K562 (cell line): ENCODE measurements around the gene RPL14. TPM values are rescaled to one million over a fixed set of nuclear protein-coding genes. Genes with fewer than 3 reads are reported as not detected.
A peak's percentile ranks its signal among the peaks of the same experiment; 100 is the strongest.

Experiments used
- CBX1 ChIP-seq: sonication (generic); IDR thresholded peaks from 2 replicates; pipeline ENCODE4 v1.6.1; 2016; ENCODE audit warnings: antibody characterized with exemption, low read depth, mild to moderate bottlenecking
- CTCF ChIP-seq, 3 experiments: IDR thresholded peaks in 2 of 3; conservative IDR thresholded peaks in 1 of 3; 2 replicates each; pipeline ENCODE4 v1.5.1; 2011 to 2012; ENCODE audit warnings: low read length in 3 of 3, mild to moderate bottlenecking in 3 of 3, control low read depth in 2 of 3, improper control_type of control experiment in 1 of 3, inconsistent platforms in 1 of 3, low read depth in 1 of 3, mixed read lengths in 1 of 3, moderate library complexity in 1 of 3; ENCODE audit not compliant: insufficient read depth in 2 of 3
- DEAF1 ChIP-seq: fragments of 450-650 bp; formaldehyde crosslinking; IDR thresholded peaks from 2 replicates; pipeline ENCODE4 v1.4.0; 2020; ENCODE audit warnings: mild to moderate bottlenecking, moderate library complexity
- ESRRA ChIP-seq: fragments of 450-650 bp; IDR thresholded peaks from 2 replicates; pipeline ENCODE4 v1.6.1; 2014; ENCODE audit warnings: low read depth, mild to moderate bottlenecking, moderate library complexity, borderline replicate concordance
- ESRRB ChIP-seq: fragments of 250-450 bp; sonication (Bioruptor Pico); IDR thresholded peaks from 2 replicates; pipeline ENCODE4 v1.5.0; 2020; ENCODE audit warnings: mild to moderate bottlenecking, moderate library complexity, borderline replicate concordance
- HDAC8 ChIP-seq: fragments of 450-650 bp; IDR thresholded peaks from 2 replicates; pipeline ENCODE4 v1.6.1; 2016; ENCODE audit warnings: mild to moderate bottlenecking, missing genetic modification characterization, moderate library complexity, missing compliant biosample characterization
- MAFG ChIP-seq: fragments of 450-650 bp; conservative IDR thresholded peaks from 2 replicates; pipeline ENCODE4 v1.6.1; 2016; ENCODE audit warnings: missing genetic modification characterization, missing compliant biosample characterization
- MLX ChIP-seq, 2 experiments: fragments of 450-650 bp in 1 of 2; sonication (generic) in 1 of 2; formaldehyde crosslinking; conservative IDR thresholded peaks; 2 replicates each; pipeline versions ENCODE4 v1.4.0 to v1.8.1; 2020 to 2022; ENCODE audit warnings: mild to moderate bottlenecking in 1 of 2, missing genetic modification reagents in 1 of 2
- RAD21 ChIP-seq, 2 experiments: fragments of 250-450 bp in 1 of 2; fragments of 450-650 bp in 1 of 2; sonication (Bioruptor Pico) in 1 of 2; formaldehyde crosslinking in 1 of 2; IDR thresholded peaks in 1 of 2; conservative IDR thresholded peaks in 1 of 2; 2 replicates each; pipeline versions ENCODE4 v1.4.0 to v1.8.0; 2020 to 2022; ENCODE audit warnings: mild to moderate bottlenecking in 2 of 2, moderate library complexity in 1 of 2
- TCF7 ChIP-seq: sonication (generic); IDR thresholded peaks from 2 replicates; pipeline ENCODE4 v1.6.1; 2016; ENCODE audit warnings: antibody characterized with exemption, borderline replicate concordance
- ZNF253 ChIP-seq: fragments of 250-450 bp; sonication (Bioruptor Pico); conservative IDR thresholded peaks from 2 replicates; pipeline ENCODE4 v1.6.1; 2021; ENCODE audit warnings: mild to moderate bottlenecking
- ZNF511 ChIP-seq: sonication (generic); formaldehyde crosslinking; IDR thresholded peaks from 2 replicates; pipeline ENCODE4 v1.8.0; 2022; ENCODE audit warnings: mild to moderate bottlenecking, missing genetic modification reagents
- polyA plus RNA-seq, 8 experiments: library from polyadenylated mRNA; depleted of rRNA in 4 of 8; stranded (reverse) in 5 of 8; unstranded in 3 of 8; fragments of >200 nt; fragmentation: Nextera tagmentation in 2 of 8; fragmentation: Illumina TruSeq in 1 of 8; extraction: Ambion mirVana in 2 of 8; extraction: Trizol in 1 of 8; gene quantifications; 2 replicates each; pipeline versions ENCODE4 v1.2.1 to v1.2.3, GENCODE V29; 2011 to 2014; ENCODE audit warnings: inconsistent platforms in 1 of 8, missing spikeins in 1 of 8
- total RNA-seq, 7 experiments: library from RNA; depleted of rRNA in 6 of 7; stranded (reverse); fragments of >200 nt in 6 of 7; fragmentation: Illumina TruSeq in 2 of 7; extraction: Trizol in 2 of 7; gene quantifications; 2 replicates each; pipeline versions ENCODE4 v1.2.1 to v1.2.3, GENCODE V29; 2011 to 2021; ENCODE audit warnings: low replicate concordance in 1 of 7
- TF ChIP-seq, protein P1 (sequence below), 2 experiments: fragments of 450-650 bp in 1 of 2; sonication (generic) in 1 of 2; formaldehyde crosslinking in 1 of 2; IDR thresholded peaks; 2 replicates each; pipeline versions ENCODE4 v1.7.1 to v1.9.0; 2016 to 2022; ENCODE audit warnings: inconsistent platforms in 1 of 2, mild to moderate bottlenecking in 1 of 2, missing genetic modification reagents in 1 of 2

The RPL14 gene
- total and polyA plus RNA-seq, 9 of the 15 experiments (the other 6 are each of a cell fraction or from before 2014, with no cell fraction given): 851 to 4,649 (median 2,133) TPM

GRCh38 chr3:40432793-40433192, 24.3 kb upstream of the RPL14 start (continued):
- no peak for TF ChIP-seq ZNF511 (CRISPR knock-in tag)
- TF ChIP-seq TCF7: no peak
- no peak for TF ChIP-seq MAFG (tag)
- TF ChIP-seq, protein P1, sequence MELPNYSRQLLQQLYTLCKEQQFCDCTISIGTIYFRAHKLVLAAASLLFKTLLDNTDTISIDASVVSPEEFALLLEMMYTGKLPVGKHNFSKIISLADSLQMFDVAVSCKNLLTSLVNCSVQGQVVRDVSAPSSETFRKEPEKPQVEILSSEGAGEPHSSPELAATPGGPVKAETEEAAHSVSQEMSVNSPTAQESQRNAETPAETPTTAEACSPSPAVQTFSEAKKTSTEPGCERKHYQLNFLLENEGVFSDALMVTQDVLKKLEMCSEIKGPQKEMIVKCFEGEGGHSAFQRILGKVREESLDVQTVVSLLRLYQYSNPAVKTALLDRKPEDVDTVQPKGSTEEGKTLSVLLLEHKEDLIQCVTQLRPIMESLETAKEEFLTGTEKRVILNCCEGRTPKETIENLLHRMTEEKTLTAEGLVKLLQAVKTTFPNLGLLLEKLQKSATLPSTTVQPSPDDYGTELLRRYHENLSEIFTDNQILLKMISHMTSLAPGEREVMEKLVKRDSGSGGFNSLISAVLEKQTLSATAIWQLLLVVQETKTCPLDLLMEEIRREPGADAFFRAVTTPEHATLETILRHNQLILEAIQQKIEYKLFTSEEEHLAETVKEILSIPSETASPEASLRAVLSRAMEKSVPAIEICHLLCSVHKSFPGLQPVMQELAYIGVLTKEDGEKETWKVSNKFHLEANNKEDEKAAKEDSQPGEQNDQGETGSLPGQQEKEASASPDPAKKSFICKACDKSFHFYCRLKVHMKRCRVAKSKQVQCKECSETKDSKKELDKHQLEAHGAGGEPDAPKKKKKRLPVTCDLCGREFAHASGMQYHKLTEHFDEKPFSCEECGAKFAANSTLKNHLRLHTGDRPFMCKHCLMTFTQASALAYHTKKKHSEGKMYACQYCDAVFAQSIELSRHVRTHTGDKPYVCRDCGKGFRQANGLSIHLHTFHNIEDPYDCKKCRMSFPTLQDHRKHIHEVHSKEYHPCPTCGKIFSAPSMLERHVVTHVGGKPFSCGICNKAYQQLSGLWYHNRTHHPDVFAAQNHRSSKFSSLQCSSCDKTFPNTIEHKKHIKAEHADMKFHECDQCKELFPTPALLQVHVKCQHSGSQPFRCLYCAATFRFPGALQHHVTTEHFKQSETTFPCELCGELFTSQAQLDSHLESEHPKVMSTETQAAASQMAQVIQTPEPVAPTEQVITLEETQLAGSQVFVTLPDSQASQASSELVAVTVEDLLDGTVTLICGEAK (IDR thresholded peaks at IDR 0.05): no peak
- TF ChIP-seq, protein P1 (CRISPR knock-in tag; IDR thresholded peaks at IDR 0.05): no peak
- no peak for TF ChIP-seq ESRRB (CRISPR knock-in tag)
- TF ChIP-seq CTCF (IDR thresholded peaks at IDR 0.05 in 2 of 3, conservative IDR thresholded peaks at IDR 0.05 in 1 of 3; ENCODE audit: insufficient read depth in 2 of 3, low read depth in 1 of 3, low read length in 3 of 3): peak; percentile 42 to 83 (median 45); a peak in 3 of 6 replicates
- no peak for TF ChIP-seq HDAC8 (tag)
- TF ChIP-seq CBX1: no peak
- TF ChIP-seq ESRRA: no peak
- no peak for TF ChIP-seq MLX (CRISPR knock-in tag; conservative IDR thresholded peaks at IDR 0.05)
- TF ChIP-seq RAD21 (CRISPR knock-in tag; conservative IDR thresholded peaks at IDR 0.05 in 1 of 2, IDR thresholded peaks at IDR 0.05 in 1 of 2): peak; percentile 79 to 88
- no peak for TF ChIP-seq ZNF253
- peak; percentile 58 for TF ChIP-seq DEAF1 (CRISPR knock-in tag)
